A673 (cell line): Measurements from ENCODE around the gene EFHC1. TPM values are rescaled to one million over a fixed set of nuclear protein-coding genes. Genes with fewer than 3 reads are reported as not detected.

ENCODE experiments used
- BruUV-seq: library from RNA; stranded (reverse); fragments of 400-500 nt; replicated peaks from 2 replicates; lab custom pipeline; 2021; lab: Mats Ljungman, UMichigan
- CTCF ChIA-PET: fragments of 300-600 bp; sonication (Branson Sonifier 250); formaldehyde crosslinking; loops from one replicate; lab custom pipeline; 2022; ENCODE audit warnings: antibody characterized with exemption; lab: Charles Lee
- POLR2A ChIA-PET: fragments of 300-600 bp; sonication (Branson Sonifier 250); formaldehyde crosslinking; loops from one replicate; lab custom pipeline; 2022; ENCODE audit warnings: antibody characterized with exemption; ENCODE audit not compliant: low non-redundant PET; lab: Charles Lee
- DNase-seq: peaks from one replicate; pipeline ENCODE4 v3.0.0-alpha.2; 2015; ENCODE audit warnings: low spot score
- H3K27ac ChIP-seq: fragments of 200-600 bp; sonication (generic); 2 replicates; pipeline ENCODE4 v1.5.1; 2016; ENCODE audit warnings: mixed run types, low read depth, mild to moderate bottlenecking, mixed read lengths, antibody characterized with exemption, low read length; ENCODE audit not compliant: poor library complexity, severe bottlenecking
- H3K27me3 ChIP-seq: fragments of 200-600 bp; sonication (generic); replicated peaks from 2 replicates; pipeline ENCODE4 v1.6.1; 2017; ENCODE audit warnings: mixed run types, low read depth, mild to moderate bottlenecking, mixed read lengths, antibody characterized with exemption, low read length; ENCODE audit not compliant: insufficient read depth, poor library complexity
- H3K36me3 ChIP-seq: fragments of 200-600 bp; sonication (generic); 2 replicates; pipeline ENCODE4 v1.6.1; 2016; ENCODE audit warnings: mixed run types, mild to moderate bottlenecking, mixed read lengths, antibody characterized with exemption, low read length; ENCODE audit not compliant: insufficient read depth, poor library complexity, severe bottlenecking
- H3K4me1 ChIP-seq: fragments of 200-600 bp; sonication (generic); 2 replicates; pipeline ENCODE4 v1.6.1; 2017; ENCODE audit warnings: mixed run types, mild to moderate bottlenecking, mixed read lengths, antibody characterized with exemption, low read length; ENCODE audit not compliant: insufficient read depth, poor library complexity, severe bottlenecking
- H3K4me3 ChIP-seq: fragments of 200-600 bp; sonication (generic); 2 replicates; pipeline ENCODE4 v1.5.1; 2016; ENCODE audit warnings: low read depth, mixed run types, mild to moderate bottlenecking, mixed read lengths, low read length; ENCODE audit not compliant: poor library complexity, severe bottlenecking
- H3K9me3 ChIP-seq: fragments of 200-600 bp; sonication (generic); 2 replicates; pipeline ENCODE4 v1.6.1; 2016; ENCODE audit warnings: mixed run types, low read depth, mild to moderate bottlenecking, mixed read lengths, antibody characterized with exemption, low read length; ENCODE audit not compliant: poor library complexity, severe bottlenecking
- EZH2 ChIP-seq: fragments of 200-600 bp; sonication (generic); IDR thresholded peaks from 2 replicates; pipeline ENCODE4 v1.6.1; 2017; ENCODE audit warnings: borderline replicate concordance, low read depth, mild to moderate bottlenecking, mixed read lengths, antibody characterized with exemption, low read length; ENCODE audit not compliant: poor library complexity, severe bottlenecking
- intact Hi-C: fragments of 100-400 bp; cut with micrococcal nuclease; formaldehyde crosslinking; loops from one replicate; pipeline ENCODE4 v1.10.0; 2022; ENCODE audit not compliant: unreplicated experiment
- total RNA-seq: library from RNA; stranded (reverse); gene quantifications from 2 replicates; pipeline ENCODE4 v1.2.3, GENCODE V29; 2021
- TF ChIP-seq, protein P1 (sequence below): fragments of 300-800, 200-600 bp; sonication (generic); conservative IDR thresholded peaks from 2 replicates; pipeline ENCODE4 v1.5.1; 2017; ENCODE audit warnings: low read depth, mild to moderate bottlenecking, antibody characterized with exemption, low read length, moderate library complexity, mixed read lengths

The EFHC1 gene
- total RNA-seq, 1 experiment from 2014 or later, result 16.9 TPM

DNA sequence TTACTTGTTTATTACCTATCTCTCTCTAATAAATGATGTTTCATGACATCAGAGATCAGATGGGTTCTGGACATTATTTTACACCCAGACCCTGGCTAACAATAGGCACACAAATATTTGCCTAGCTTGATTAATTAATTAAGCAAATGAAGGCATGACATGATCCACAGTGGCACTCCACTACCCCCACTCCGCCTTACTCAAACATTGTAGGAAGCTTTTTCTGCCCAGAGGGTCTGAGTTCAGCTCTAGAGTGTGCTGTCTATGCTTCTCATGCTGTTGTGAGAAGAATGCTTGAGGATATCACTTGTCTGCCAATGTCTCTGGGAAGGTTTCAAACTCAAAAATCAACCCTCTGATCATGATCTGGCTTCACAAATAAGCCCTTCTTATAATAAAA lies 111.7 kb downstream of the EFHC1 start:
- intact Hi-C loops, result no loop called here
- no peaks in the 10 kb centered on the region for H3K9me3 ChIP-seq

DNA sequence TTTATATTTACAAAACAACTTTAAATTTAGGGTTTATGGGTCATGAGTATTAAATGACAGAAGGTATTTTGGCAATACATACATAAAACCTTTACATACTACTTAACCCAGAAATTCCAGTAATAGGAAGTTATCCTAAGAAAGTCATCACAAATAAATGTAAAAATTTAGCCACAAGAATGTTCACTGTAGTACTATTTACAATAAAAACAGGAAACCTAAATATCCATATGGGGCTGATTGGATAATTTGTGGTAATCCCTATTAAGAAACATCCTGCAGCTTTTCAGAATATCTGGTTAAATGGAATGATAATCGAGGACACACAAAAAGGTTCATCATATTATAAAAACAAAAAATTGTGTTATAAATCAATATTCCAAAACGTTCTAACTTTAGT lies 112.3 kb downstream of the EFHC1 start:
- Histone ChIP-seq H3K4me3 (no peak overlapping the region), H3K36me3 (no peaks in the 10 kb centered on the region), H3K27me3 (no peaks in the 10 kb centered on the region), H3K4me1 (peaks cover 3% of the 10 kb centered on the region), H3K9me3 (no peaks in the 10 kb centered on the region), H3K27ac (no peak overlapping the region)
- POLR2A ChIA-PET, result no interaction called here
- TF ChIP-seq, protein P1, sequence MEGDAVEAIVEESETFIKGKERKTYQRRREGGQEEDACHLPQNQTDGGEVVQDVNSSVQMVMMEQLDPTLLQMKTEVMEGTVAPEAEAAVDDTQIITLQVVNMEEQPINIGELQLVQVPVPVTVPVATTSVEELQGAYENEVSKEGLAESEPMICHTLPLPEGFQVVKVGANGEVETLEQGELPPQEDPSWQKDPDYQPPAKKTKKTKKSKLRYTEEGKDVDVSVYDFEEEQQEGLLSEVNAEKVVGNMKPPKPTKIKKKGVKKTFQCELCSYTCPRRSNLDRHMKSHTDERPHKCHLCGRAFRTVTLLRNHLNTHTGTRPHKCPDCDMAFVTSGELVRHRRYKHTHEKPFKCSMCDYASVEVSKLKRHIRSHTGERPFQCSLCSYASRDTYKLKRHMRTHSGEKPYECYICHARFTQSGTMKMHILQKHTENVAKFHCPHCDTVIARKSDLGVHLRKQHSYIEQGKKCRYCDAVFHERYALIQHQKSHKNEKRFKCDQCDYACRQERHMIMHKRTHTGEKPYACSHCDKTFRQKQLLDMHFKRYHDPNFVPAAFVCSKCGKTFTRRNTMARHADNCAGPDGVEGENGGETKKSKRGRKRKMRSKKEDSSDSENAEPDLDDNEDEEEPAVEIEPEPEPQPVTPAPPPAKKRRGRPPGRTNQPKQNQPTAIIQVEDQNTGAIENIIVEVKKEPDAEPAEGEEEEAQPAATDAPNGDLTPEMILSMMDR, result no peak
- TF ChIP-seq EZH2, result no peak
- DNase-seq, result no peak
- no TSS peak for BruUV-seq
- CTCF ChIA-PET, result no interaction called here
- intact Hi-C loops, result no loop called here

More for the DNA sequence above, 111.7 kb downstream of the EFHC1 start:
- CTCF ChIA-PET, result no interaction called here
- Histone ChIP-seq H3K36me3 (no peaks in the 10 kb centered on the region), H3K27ac (no peak overlapping the region), H3K27me3 (no peaks in the 10 kb centered on the region), H3K4me3 (no peak overlapping the region), H3K4me1 (no peaks in the 10 kb centered on the region)
- DNase-seq, result no peak
- no peak for TF ChIP-seq EZH2
- TF ChIP-seq, protein P1, result no peak
- BruUV-seq, result no TSS peak
- POLR2A ChIA-PET, result no interaction called here

DNA sequence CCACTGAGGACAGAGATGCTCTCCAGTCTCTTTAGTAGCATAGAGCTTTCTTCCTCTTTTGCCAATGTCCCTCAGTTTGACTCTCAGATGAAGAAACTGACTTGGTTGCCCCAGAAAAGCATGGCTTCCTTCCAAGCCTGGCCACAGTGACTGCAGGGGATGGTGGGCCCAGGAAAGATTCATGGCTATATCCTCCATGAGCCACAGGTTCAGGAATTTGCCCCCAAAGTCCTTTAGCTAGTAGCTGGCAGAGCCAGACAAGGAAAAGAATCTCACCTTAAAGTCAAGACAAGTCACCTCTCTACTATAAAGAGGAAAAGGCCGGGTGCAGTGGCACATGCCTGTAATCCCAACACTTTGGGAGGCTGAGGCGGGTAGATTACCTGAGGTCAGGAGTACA lies 113.3 kb downstream of the EFHC1 start:
- no TSS peak for BruUV-seq
- intact Hi-C loops, result no loop called here

More for the DNA sequence above, 113.3 kb downstream of the EFHC1 start:
- no peak for TF ChIP-seq EZH2
- TF ChIP-seq, protein P1, result no peak
- ChIA-PET POLR2A (no interaction called here), CTCF (no interaction called here)
- Histone ChIP-seq H3K4me1 (peaks cover 13% of the 10 kb centered on the region), H3K36me3 (no peaks in the 10 kb centered on the region), H3K4me3 (no peak overlapping the region), H3K27me3 (no peaks in the 10 kb centered on the region), H3K27ac (no peak overlapping the region), H3K9me3 (no peaks in the 10 kb centered on the region)
- no peak for DNase-seq
